Astrocyte (in vitro differentiated cells and primary cell): ENCODE measurements around the gene NPS. TPM values are rescaled to one million over a fixed set of nuclear protein-coding genes. Genes with fewer than 3 reads are reported as not detected.

Experiments
- DNase-seq: peaks from one replicate; pipeline ENCODE4 v3.0.0-alpha.2; 2010; ENCODE audit warnings: low read depth
- FAIRE-seq: peaks from 2 replicates; lab custom pipeline; 2011; peaks lifted over from hg19 to GRCh38; lab: Jason Lieb, UNC
- H2AFZ ChIP-seq: 2 replicates; pipeline ENCODE4 v1.6.0; 2012; ENCODE audit warnings: low read depth, low read length, inconsistent platforms
- H3K27ac ChIP-seq: 2 replicates; pipeline ENCODE4 v1.5.1; 2011; ENCODE audit warnings: low read depth, low read length, inconsistent platforms
- H3K27me3 ChIP-seq: 2 replicates; pipeline ENCODE4 v1.6.0; 2011; ENCODE audit warnings: low read length, inconsistent platforms; ENCODE audit not compliant: insufficient read depth
- H3K36me3 ChIP-seq: 2 replicates; pipeline ENCODE4 v1.5.1; 2011; ENCODE audit warnings: low read length, inconsistent platforms; ENCODE audit not compliant: insufficient read depth
- H3K4me1 ChIP-seq: 2 replicates; pipeline ENCODE4 v1.5.1; 2011; ENCODE audit warnings: low read length, inconsistent platforms; ENCODE audit not compliant: insufficient read depth
- H3K4me2 ChIP-seq: 2 replicates; pipeline ENCODE4 v1.6.0; 2012; ENCODE audit warnings: low read length, inconsistent platforms
- H3K4me3 ChIP-seq: 2 replicates; pipeline ENCODE4 v1.5.1; 2011; ENCODE audit warnings: low read depth, mild to moderate bottlenecking, low read length, inconsistent platforms; ENCODE audit not compliant: insufficient read depth
- H3K79me2 ChIP-seq: 2 replicates; pipeline ENCODE4 v1.6.0; 2012; ENCODE audit warnings: mild to moderate bottlenecking, low read length, inconsistent platforms; ENCODE audit not compliant: insufficient read depth
- H3K9ac ChIP-seq: 2 replicates; pipeline ENCODE4 v1.6.0; 2012; ENCODE audit warnings: mild to moderate bottlenecking, low read length, inconsistent platforms
- H3K9me3 ChIP-seq: 2 replicates; pipeline ENCODE4 v1.5.1; 2012; ENCODE audit warnings: low read depth, mild to moderate bottlenecking, low read length, inconsistent platforms; ENCODE audit not compliant: insufficient read depth
- H4K20me1 ChIP-seq: 2 replicates; pipeline ENCODE4 v1.6.0; 2012; ENCODE audit warnings: low read length, inconsistent platforms; ENCODE audit not compliant: insufficient read depth
- H3K27ac Mint-ChIP-seq: one replicate; pipeline ENCODE4 v1.8.0; 2021; ENCODE audit warnings: mild to moderate bottlenecking, mixed read lengths; ENCODE audit not compliant: unreplicated experiment
- H3K27me3 Mint-ChIP-seq: one replicate; pipeline ENCODE4 v1.8.0; 2021; ENCODE audit warnings: low read depth, mixed read lengths; ENCODE audit not compliant: unreplicated experiment
- H3K36me3 Mint-ChIP-seq: one replicate; pipeline ENCODE4 v1.8.0; 2021; ENCODE audit warnings: low read depth, mixed read lengths; ENCODE audit not compliant: unreplicated experiment
- H3K4me1 Mint-ChIP-seq: one replicate; pipeline ENCODE4 v1.8.0; 2021; ENCODE audit warnings: low read depth, mixed read lengths; ENCODE audit not compliant: unreplicated experiment
- H3K4me3 Mint-ChIP-seq: one replicate; pipeline ENCODE4 v1.8.0; 2021; ENCODE audit warnings: mild to moderate bottlenecking, moderate library complexity, mixed read lengths; ENCODE audit not compliant: unreplicated experiment
- H3K9me3 Mint-ChIP-seq: one replicate; pipeline ENCODE4 v1.8.0; 2021; ENCODE audit warnings: mild to moderate bottlenecking, mixed read lengths; ENCODE audit not compliant: unreplicated experiment
- EZH2 ChIP-seq: IDR thresholded peaks from 2 replicates; pipeline ENCODE4 v1.6.1; 2012; ENCODE audit warnings: mild to moderate bottlenecking, low read length, inconsistent platforms; ENCODE audit not compliant: insufficient read depth
- total RNA-seq: library from RNA; stranded (reverse); gene quantifications from 2 replicates; pipeline ENCODE4 v1.2.1, GENCODE V29; 2021
- TF ChIP-seq, protein P1 (sequence below): IDR thresholded peaks from 2 replicates; pipeline ENCODE4 v1.5.1; 2011; ENCODE audit warnings: low read depth, mild to moderate bottlenecking, inconsistent platforms, low read length, moderate library complexity; ENCODE audit not compliant: insufficient read depth

The NPS gene
- total RNA-seq, 1 donor from 2014 or later, result not detected

DNA sequence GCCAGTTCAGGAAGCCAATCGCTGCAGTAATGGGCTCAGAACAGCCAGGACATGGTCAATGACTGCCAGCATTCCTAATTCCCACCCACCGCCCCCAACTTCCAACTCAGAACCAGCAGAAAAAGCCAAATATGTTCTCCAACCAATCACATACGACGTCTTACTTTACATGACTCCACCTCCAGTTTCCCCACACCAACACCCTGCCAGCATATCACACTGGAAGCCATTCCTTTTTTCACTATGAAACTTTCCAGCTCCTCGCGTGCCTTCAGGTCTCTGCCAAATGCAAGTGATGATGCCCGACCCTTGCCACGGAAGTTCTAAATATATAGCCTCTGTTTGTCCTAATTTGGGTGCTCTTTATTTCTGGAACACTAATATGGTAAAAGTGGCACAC lies 12.5 kb downstream of the NPS start:
- TF ChIP-seq, protein P1, sequence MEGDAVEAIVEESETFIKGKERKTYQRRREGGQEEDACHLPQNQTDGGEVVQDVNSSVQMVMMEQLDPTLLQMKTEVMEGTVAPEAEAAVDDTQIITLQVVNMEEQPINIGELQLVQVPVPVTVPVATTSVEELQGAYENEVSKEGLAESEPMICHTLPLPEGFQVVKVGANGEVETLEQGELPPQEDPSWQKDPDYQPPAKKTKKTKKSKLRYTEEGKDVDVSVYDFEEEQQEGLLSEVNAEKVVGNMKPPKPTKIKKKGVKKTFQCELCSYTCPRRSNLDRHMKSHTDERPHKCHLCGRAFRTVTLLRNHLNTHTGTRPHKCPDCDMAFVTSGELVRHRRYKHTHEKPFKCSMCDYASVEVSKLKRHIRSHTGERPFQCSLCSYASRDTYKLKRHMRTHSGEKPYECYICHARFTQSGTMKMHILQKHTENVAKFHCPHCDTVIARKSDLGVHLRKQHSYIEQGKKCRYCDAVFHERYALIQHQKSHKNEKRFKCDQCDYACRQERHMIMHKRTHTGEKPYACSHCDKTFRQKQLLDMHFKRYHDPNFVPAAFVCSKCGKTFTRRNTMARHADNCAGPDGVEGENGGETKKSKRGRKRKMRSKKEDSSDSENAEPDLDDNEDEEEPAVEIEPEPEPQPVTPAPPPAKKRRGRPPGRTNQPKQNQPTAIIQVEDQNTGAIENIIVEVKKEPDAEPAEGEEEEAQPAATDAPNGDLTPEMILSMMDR, result no peak
- TF ChIP-seq EZH2, result no peak
- H3K27ac Mint-ChIP-seq, result no peak overlapping the region
- no peaks in the 10 kb centered on the region for H3K4me1 Mint-ChIP-seq
- H3K27me3 Mint-ChIP-seq, result peaks cover 27% of the 10 kb centered on the region
- Histone ChIP-seq H3K4me1 (no peaks in the 10 kb centered on the region), H3K27ac (no peak overlapping the region), H3K36me3 (no peaks in the 10 kb centered on the region), H3K4me3 (no peak overlapping the region), H3K9me3 (no peaks in the 10 kb centered on the region), H3K27me3 (no peaks in the 10 kb centered on the region), H3K4me2 (no peak overlapping the region), H3K9ac (no peak overlapping the region), H3K79me2 (no peaks in the 10 kb centered on the region), H4K20me1 (no peaks in the 10 kb centered on the region), H2AFZ (no peak overlapping the region)
- H3K9me3 Mint-ChIP-seq, result no peaks in the 10 kb centered on the region
- FAIRE-seq (no peak), DNase-seq (no peak)
- H3K4me3 Mint-ChIP-seq, result no peak overlapping the region
- no peaks in the 10 kb centered on the region for H3K36me3 Mint-ChIP-seq

DNA sequence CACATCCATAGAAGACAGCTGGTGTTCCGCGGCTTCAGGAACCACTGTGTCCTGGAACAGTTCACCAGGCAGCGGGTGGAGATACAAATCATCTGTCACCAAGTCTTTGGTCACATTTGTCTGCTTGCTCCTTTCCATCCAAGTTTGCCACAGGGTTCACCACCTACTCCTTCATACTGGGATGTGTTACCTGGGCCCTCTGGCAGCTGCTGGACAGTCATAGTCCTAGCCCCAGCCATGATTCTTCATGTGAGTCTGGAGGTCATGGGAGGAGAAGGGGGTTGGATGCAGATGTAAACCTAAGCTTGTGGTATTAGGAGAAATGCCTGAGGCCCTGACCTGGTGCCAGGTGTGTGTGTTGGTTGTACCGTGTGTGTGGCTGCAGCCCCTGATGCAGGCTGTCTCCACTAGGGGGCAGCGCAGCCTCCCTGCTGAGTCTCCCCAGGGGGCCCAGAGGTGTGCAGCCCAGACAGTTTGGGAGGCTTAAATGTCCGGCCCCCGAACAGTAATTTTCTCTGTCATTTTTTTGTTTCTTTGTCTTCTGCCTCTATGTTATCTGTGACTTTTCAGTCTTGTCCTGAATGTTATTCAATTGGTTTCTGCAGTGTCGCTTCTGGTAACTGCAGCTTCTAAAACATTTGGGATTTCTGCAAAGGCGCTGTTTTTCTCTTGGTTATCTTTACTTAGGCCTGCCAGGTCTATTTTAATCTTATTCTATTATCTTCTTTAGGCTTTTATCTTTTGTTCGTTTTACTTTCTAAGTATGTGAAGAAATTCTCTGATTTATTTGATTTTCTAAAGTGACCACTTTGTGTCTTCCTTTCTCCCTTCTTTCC lies 14.8 kb downstream of the NPS start:
- no peak overlapping the region for H3K27ac ChIP-seq
- no peaks in the 10 kb centered on the region for H3K4me1 ChIP-seq
- no peaks in the 10 kb centered on the region for H3K36me3 ChIP-seq
- Mint-ChIP-seq H3K4me1 (no peaks in the 10 kb centered on the region), H3K27ac (no peak overlapping the region), H3K9me3 (no peaks in the 10 kb centered on the region), H3K4me3 (no peak overlapping the region), H3K27me3 (peaks cover 24% of the 10 kb centered on the region), H3K36me3 (no peaks in the 10 kb centered on the region)
- no peak overlapping the region for H3K4me3 ChIP-seq
- TF ChIP-seq, protein P1, result no peak
- no peak for TF ChIP-seq EZH2
- no peak overlapping the region for H2AFZ ChIP-seq
- H3K79me2 ChIP-seq, result no peaks in the 10 kb centered on the region
- H3K27me3 ChIP-seq, result no peaks in the 10 kb centered on the region
- DNase-seq (no peak), FAIRE-seq (no peak)
- no peaks in the 10 kb centered on the region for H4K20me1 ChIP-seq
- no peaks in the 10 kb centered on the region for H3K9me3 ChIP-seq
- H3K4me2 ChIP-seq, result no peak overlapping the region
- H3K9ac ChIP-seq, result no peak overlapping the region

DNA sequence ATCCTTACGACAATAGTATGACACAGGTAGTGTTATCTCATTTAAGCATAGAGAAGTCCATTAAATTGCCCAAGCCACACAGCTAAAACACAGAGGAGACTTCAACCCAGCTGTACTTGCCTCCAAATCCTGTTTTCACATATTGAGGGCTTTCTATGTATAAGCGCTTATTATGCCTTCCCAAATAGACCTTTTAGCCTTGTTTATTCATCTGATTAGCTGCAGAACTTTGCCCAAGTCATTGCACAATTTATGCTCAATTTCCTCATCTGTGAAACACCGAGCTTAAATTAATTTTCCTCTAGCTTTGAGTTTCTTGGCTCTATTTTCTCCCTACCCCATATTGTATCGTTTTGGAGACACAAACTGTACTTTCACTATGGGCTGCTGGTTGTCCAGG lies 15.5 kb downstream of the NPS start:
- no peak for TF ChIP-seq EZH2
- TF ChIP-seq, protein P1, result no peak
- H3K4me2 ChIP-seq, result no peak overlapping the region
- H3K79me2 ChIP-seq, result no peaks in the 10 kb centered on the region
- Mint-ChIP-seq H3K27ac (no peak overlapping the region), H3K27me3 (peaks cover 22% of the 10 kb centered on the region), H3K9me3 (no peaks in the 10 kb centered on the region), H3K36me3 (no peaks in the 10 kb centered on the region), H3K4me3 (no peak overlapping the region), H3K4me1 (no peaks in the 10 kb centered on the region)
- H3K27me3 ChIP-seq, result no peaks in the 10 kb centered on the region
- H3K4me1 ChIP-seq, result no peaks in the 10 kb centered on the region
- no peaks in the 10 kb centered on the region for H3K9me3 ChIP-seq
- H4K20me1 ChIP-seq, result no peaks in the 10 kb centered on the region
- no peak overlapping the region for H3K9ac ChIP-seq
- H3K27ac ChIP-seq, result no peak overlapping the region
- DNase-seq, result no peak
- H3K4me3 ChIP-seq, result no peak overlapping the region
- FAIRE-seq, result no peak
- no peaks in the 10 kb centered on the region for H3K36me3 ChIP-seq
- no peak overlapping the region for H2AFZ ChIP-seq
